Smooth muscle cell (in vitro differentiated cells): ENCODE results near the gene RHBDD2. TPM values are rescaled to one million over a fixed set of nuclear protein-coding genes. Genes with fewer than 3 reads are reported as not detected.

Experiments
- DNase-seq: peaks from one replicate; lab custom pipeline; 2025; ENCODE audit not compliant: unreplicated experiment; lab: John Stamatoyannopoulos, UW
- H2AFZ ChIP-seq: fragments of 200-600 bp; sonication (generic); 2 replicates; pipeline ENCODE4 v1.6.0; 2016; ENCODE audit warnings: antibody characterized with exemption, low read depth, mild to moderate bottlenecking
- H3F3A ChIP-seq: fragments of 200-600 bp; sonication (generic); 2 replicates; pipeline ENCODE4 v1.6.0; 2017; ENCODE audit warnings: antibody characterized with exemption, low read depth
- H3K27ac ChIP-seq: fragments of 200-600 bp; sonication (generic); 2 replicates; pipeline ENCODE4 v1.5.1; 2016; ENCODE audit warnings: low read depth, mild to moderate bottlenecking
- H3K27me3 ChIP-seq: fragments of 200-600 bp; sonication (generic); 2 replicates; pipeline ENCODE4 v1.6.1; 2016; ENCODE audit warnings: low read depth, mild to moderate bottlenecking
- H3K36me3 ChIP-seq: fragments of 200-600 bp; sonication (generic); 2 replicates; pipeline ENCODE4 v1.5.1; 2016; ENCODE audit warnings: low read depth
- H3K4me1 ChIP-seq: fragments of 200-600 bp; sonication (generic); 2 replicates; pipeline ENCODE4 v1.5.1; 2016; ENCODE audit warnings: low read depth
- H3K4me2 ChIP-seq: fragments of 200-600 bp; sonication (generic); 2 replicates; pipeline ENCODE4 v1.6.0; 2016; ENCODE audit warnings: mild to moderate bottlenecking
- H3K4me3 ChIP-seq: fragments of 200-600 bp; sonication (generic); 2 replicates; pipeline ENCODE4 v1.5.1; 2016; ENCODE audit warnings: mild to moderate bottlenecking
- H3K79me2 ChIP-seq: fragments of 200-600 bp; sonication (generic); 2 replicates; pipeline ENCODE4 v1.6.0; 2016; ENCODE audit warnings: low read depth, mild to moderate bottlenecking
- H3K9ac ChIP-seq: fragments of 200-600 bp; sonication (generic); 2 replicates; pipeline ENCODE4 v1.6.0; 2016; ENCODE audit warnings: low read depth
- H3K9me3 ChIP-seq: fragments of 200-600 bp; sonication (generic); replicated peaks from 2 replicates; pipeline ENCODE4 v1.5.1; 2016; ENCODE audit warnings: low read depth
- H4K20me1 ChIP-seq: fragments of 200-600 bp; sonication (generic); 2 replicates; pipeline ENCODE4 v1.6.0; 2016; ENCODE audit warnings: low read depth
- WGBS: methylation state at CpG from one replicate; pipeline ENCODE4 v1.1.7; 2016; ENCODE audit warnings: low lambda C conversion rate; 5-methylcytosine and 5-hydroxymethylcytosine counted together
- microRNA-seq: library from miRNA; unstranded; fragments of <30 nt; microRNA quantifications from one replicate; pipeline ENCODE4, GENCODE V29; 2016; ENCODE audit warnings: borderline number of aligned reads
- polyA plus RNA-seq: library from polyadenylated mRNA; unstranded; fragments of >200 nt; fragmentation: Nextera tagmentation; extraction: Ambion mirVana; gene quantifications from 2 replicates; pipeline ENCODE4 v1.2.1, GENCODE V29; 2016
- total RNA-seq: library from RNA; depleted of rRNA; stranded (reverse); fragments of >200 nt; gene quantifications from 2 replicates; pipeline ENCODE4 v1.2.3, GENCODE V29; 2014
- TF ChIP-seq, protein P1 (sequence below): fragments of 200-600 bp; sonication (generic); IDR thresholded peaks from 2 replicates; pipeline ENCODE4 v1.5.1; 2017; ENCODE audit warnings: borderline replicate concordance, mild to moderate bottlenecking, antibody characterized with exemption; ENCODE audit not compliant: insufficient read depth, poor library complexity, severe bottlenecking

The RHBDD2 gene
- total and polyA plus RNA-seq, 2 experiments from 2014 or later = 43.9 to 105 TPM

- H4K20me1 ChIP-seq = peaks cover 62% of the 10 kb centered on the region
- no peaks in the 10 kb centered on the region for H3K27me3 ChIP-seq
- 89% methylated on average over 4 of the region's 4 CpGs for WGBS
- no peaks in the 10 kb centered on the region for H3K4me1 ChIP-seq
- no peaks in the 10 kb centered on the region for H3K9me3 ChIP-seq
- no peaks in the 10 kb centered on the region for H3F3A ChIP-seq
- no peak overlapping the region for H3K9ac ChIP-seq
- TF ChIP-seq, protein P1, sequence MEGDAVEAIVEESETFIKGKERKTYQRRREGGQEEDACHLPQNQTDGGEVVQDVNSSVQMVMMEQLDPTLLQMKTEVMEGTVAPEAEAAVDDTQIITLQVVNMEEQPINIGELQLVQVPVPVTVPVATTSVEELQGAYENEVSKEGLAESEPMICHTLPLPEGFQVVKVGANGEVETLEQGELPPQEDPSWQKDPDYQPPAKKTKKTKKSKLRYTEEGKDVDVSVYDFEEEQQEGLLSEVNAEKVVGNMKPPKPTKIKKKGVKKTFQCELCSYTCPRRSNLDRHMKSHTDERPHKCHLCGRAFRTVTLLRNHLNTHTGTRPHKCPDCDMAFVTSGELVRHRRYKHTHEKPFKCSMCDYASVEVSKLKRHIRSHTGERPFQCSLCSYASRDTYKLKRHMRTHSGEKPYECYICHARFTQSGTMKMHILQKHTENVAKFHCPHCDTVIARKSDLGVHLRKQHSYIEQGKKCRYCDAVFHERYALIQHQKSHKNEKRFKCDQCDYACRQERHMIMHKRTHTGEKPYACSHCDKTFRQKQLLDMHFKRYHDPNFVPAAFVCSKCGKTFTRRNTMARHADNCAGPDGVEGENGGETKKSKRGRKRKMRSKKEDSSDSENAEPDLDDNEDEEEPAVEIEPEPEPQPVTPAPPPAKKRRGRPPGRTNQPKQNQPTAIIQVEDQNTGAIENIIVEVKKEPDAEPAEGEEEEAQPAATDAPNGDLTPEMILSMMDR = no peak
- H3K4me3 ChIP-seq = no peak overlapping the region
- no peak overlapping the region for H3K27ac ChIP-seq
- H3K36me3 ChIP-seq = no peaks in the 10 kb centered on the region
- H3K79me2 ChIP-seq = peaks cover 62% of the 10 kb centered on the region
- no peak for DNase-seq
- no peak overlapping the region for H2AFZ ChIP-seq
- no peak overlapping the region for H3K4me2 ChIP-seq
Observed at GRCh38 chr7:75928568-75928914, 49.7 kb downstream of the RHBDD2 start.

DNA sequence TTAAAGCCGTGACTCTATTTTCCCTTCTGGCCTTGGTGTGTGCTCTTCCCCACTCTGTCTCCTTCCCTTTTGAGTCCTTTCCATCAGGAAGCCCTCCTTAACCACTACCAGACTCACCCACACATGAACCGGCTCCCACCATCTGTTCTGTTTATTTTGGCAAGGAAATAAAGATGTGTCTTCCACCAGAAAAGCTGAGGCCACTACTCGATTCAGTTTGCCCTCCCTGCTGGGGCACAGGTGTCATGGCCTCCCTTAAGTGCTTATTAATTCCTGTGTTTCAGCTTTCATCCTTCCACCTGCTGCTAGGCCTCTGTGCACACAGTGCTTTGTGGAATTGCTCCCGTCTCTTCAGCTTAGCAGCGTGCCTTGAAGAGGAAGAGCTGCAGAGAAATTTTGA lies 52.8 kb downstream of the RHBDD2 start:
- H3K9me3 ChIP-seq = no peaks in the 10 kb centered on the region
- WGBS = 87% methylated on average over 5 of the region's 5 CpGs
- no peaks in the 10 kb centered on the region for H3K27me3 ChIP-seq
- H3K4me2 ChIP-seq = no peak overlapping the region
- TF ChIP-seq, protein P1 = no peak
- H3K4me3 ChIP-seq = no peak overlapping the region
- DNase-seq = no peak
- H3F3A ChIP-seq = no peaks in the 10 kb centered on the region
- H3K79me2 ChIP-seq = peaks cover 53% of the 10 kb centered on the region
- no peak overlapping the region for H3K27ac ChIP-seq
- H3K9ac ChIP-seq = no peak overlapping the region
- peaks cover 40% of the 10 kb centered on the region for H4K20me1 ChIP-seq
- no peak overlapping the region for H2AFZ ChIP-seq
- H3K36me3 ChIP-seq = no peaks in the 10 kb centered on the region
- H3K4me1 ChIP-seq = no peaks in the 10 kb centered on the region

DNA sequence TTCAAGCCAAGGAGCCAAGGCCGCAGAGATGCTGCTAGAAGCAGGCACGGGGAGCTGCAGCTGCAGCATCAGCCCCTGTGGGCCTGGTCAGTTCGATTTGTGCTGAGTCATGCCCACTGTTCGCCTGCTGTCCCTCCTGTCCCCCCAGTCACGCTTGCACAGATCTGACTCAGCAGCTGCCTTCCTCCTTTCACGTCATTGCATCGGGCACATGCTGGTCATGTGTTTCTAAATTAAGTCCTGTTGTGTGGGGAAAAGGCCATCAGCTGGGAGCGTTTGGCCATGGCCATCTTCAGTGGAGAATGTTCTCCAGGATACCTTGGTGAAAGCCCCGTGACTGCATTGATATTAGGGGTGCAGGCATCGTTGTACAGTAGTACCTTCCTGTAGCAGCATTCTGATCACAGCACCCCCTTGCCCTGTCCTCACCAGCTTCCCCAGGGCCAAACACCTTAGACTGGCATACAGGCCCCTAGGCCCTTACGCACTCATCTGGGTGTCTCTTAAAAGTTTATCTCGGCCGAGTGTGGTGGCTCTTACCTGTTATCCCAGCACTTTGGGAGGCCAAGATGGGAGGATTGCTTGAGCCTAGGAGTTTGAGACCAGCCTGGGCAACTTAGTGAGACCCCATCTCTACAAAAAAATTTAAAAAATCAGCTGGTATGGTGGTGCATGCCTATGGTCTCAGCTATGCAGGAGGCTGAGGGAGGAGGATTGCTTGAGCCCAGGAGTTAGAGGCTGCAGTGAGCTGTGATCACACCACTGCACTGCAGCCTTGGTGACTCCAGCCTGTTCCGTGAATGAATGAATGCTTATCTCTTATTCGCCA lies 59.3 kb downstream of the RHBDD2 start:
- 49% methylated on average over 15 of the region's 15 CpGs for WGBS
- DNase-seq = peak; percentile 17
- peaks cover 6% of the 10 kb centered on the region for H3K79me2 ChIP-seq

More for the DNA sequence above, 59.3 kb downstream of the RHBDD2 start:
- Histone ChIP-seq H2AFZ (no peak overlapping the region), H3K9ac (no peak overlapping the region), H3K27me3 (no peaks in the 10 kb centered on the region), H3K4me1 (no peaks in the 10 kb centered on the region), H3K9me3 (no peaks in the 10 kb centered on the region), H3K36me3 (no peaks in the 10 kb centered on the region), H3K4me2 (no peak overlapping the region), H4K20me1 (peaks cover 22% of the 10 kb centered on the region), H3K4me3 (no peak overlapping the region), H3K27ac (peak overlapping the region; percentile 31), H3F3A (no peaks in the 10 kb centered on the region)
- TF ChIP-seq, protein P1 = no peak

Small RNAs within 50 kb of the gene (microRNA-seq; reads per million reads assigned to microRNA genes)
- gene MIR4651 = not detected

Other genes with a start within 250 kb of the RHBDD2 start
- 6.8 and 8.4 TPM in 2 replicates for gene HIP1, start 140.1 kb upstream of the RHBDD2 start, total RNA-seq
- 4.7 and 5.8 TPM in 2 replicates for gene HIP1, start 140.1 kb upstream of the RHBDD2 start, polyA plus RNA-seq
- not detected in 2 replicates for gene CCL26, start 106.8 kb upstream of the RHBDD2 start, total RNA-seq
- 1.2 and 1.5 TPM in 2 replicates for gene CCL26, start 106.8 kb upstream of the RHBDD2 start, polyA plus RNA-seq
- not detected in 2 replicates for gene CCL24, start 65.2 kb upstream of the RHBDD2 start, total RNA-seq
- gene CCL24, start 65.2 kb upstream of the RHBDD2 start, polyA plus RNA-seq = not detected in 2 replicates
- gene POR, start 36.1 kb downstream of the RHBDD2 start, total RNA-seq = 28.3 and 46.7 TPM in 2 replicates
- 52.7 and 63.4 TPM in 2 replicates for gene POR, start 36.1 kb downstream of the RHBDD2 start, polyA plus RNA-seq
- gene TMEM120A, start 115.6 kb downstream of the RHBDD2 start, total RNA-seq = 20.3 and 42.9 TPM in 2 replicates
- 37.2 and 45.5 TPM in 2 replicates for gene TMEM120A, start 115.6 kb downstream of the RHBDD2 start, polyA plus RNA-seq
- gene STYXL1, start 169.0 kb downstream of the RHBDD2 start, total RNA-seq = 72.2 and 84.0 TPM in 2 replicates
- gene STYXL1, start 169.0 kb downstream of the RHBDD2 start, polyA plus RNA-seq = 75.6 and 95.7 TPM in 2 replicates
- 57.0 and 58.1 TPM in 2 replicates for gene MDH2, start 169.1 kb downstream of the RHBDD2 start, total RNA-seq
- 216 and 221 TPM in 2 replicates for gene MDH2, start 169.1 kb downstream of the RHBDD2 start, polyA plus RNA-seq